Duodenal mucosa (tissue), 2 donors: Measurements from ENCODE around the gene HIPK2.
A peak's percentile ranks its signal among the peaks of the same experiment; 100 is the strongest.

ENCODE experiments used
- H3K27ac ChIP-seq: one replicate; pipeline ENCODE4 v1.7.0; 2013; ENCODE audit warnings: low read depth, low read length
- H3K27me3 ChIP-seq, 2 donors: one replicate each; pipeline ENCODE4 v1.7.0; 2013; ENCODE audit warnings: low read length in 2 of 2, control low read depth in 1 of 2; ENCODE audit not compliant: insufficient read depth in 2 of 2, control insufficient read depth in 1 of 2
- H3K36me3 ChIP-seq, 2 donors: one replicate each; pipeline ENCODE4 v1.7.0; 2013; ENCODE audit warnings: low read length in 2 of 2, control low read depth in 1 of 2; ENCODE audit not compliant: insufficient read depth in 2 of 2, control insufficient read depth in 1 of 2
- H3K4me1 ChIP-seq, 2 donors: one replicate each; pipeline ENCODE4 v1.7.0; 2013; ENCODE audit warnings: low read length in 2 of 2, control low read depth in 1 of 2; ENCODE audit not compliant: insufficient read depth in 2 of 2, control insufficient read depth in 1 of 2
- H3K4me3 ChIP-seq, 2 donors: one replicate each; pipeline ENCODE4 v1.7.0; 2013; ENCODE audit warnings: low read length in 2 of 2, low read depth in 1 of 2
- H3K9ac ChIP-seq, 2 donors: one replicate each; pipeline ENCODE4 v1.7.0; 2013; ENCODE audit warnings: low read length in 2 of 2, low read depth in 1 of 2
- H3K9me3 ChIP-seq, 2 donors: one replicate each; pipeline ENCODE4 v1.7.0; 2013; ENCODE audit warnings: low read length in 2 of 2, control low read depth in 1 of 2; ENCODE audit not compliant: control insufficient read depth in 1 of 2

Gene HIPK2

GRCh38 chr7:139772115-139772514, 5.7 kb downstream of the HIPK2 start:
- no peak overlapping the region for H3K9ac ChIP-seq
- H3K4me3 ChIP-seq = no peak overlapping the region
- no peaks in the 10 kb centered on the region for H3K27me3 ChIP-seq
- peaks cover 0 to 13% of the 10 kb centered on the region in 2 donors for H3K36me3 ChIP-seq
- peaks cover 43 to 66% of the 10 kb centered on the region in 2 donors for H3K4me1 ChIP-seq
- H3K9me3 ChIP-seq = no peaks in the 10 kb centered on the region
- no peak overlapping the region for H3K27ac ChIP-seq

- H3K4me1 ChIP-seq = peaks cover 49 to 70% of the 10 kb centered on the region in 2 donors
These were observed 6.5 kb downstream of the HIPK2 start for GRCh38 chr7:139771001-139771956.

GRCh38 chr7:139769761-139770160, 8.0 kb downstream of the HIPK2 start:
- Histone ChIP-seq H3K4me1 (peaks cover 40 to 61% of the 10 kb centered on the region in 2 donors), H3K9me3 (no peaks in the 10 kb centered on the region), H3K9ac (no peak overlapping the region), H3K27ac (no peak overlapping the region), H3K27me3 (no peaks in the 10 kb centered on the region), H3K36me3 (peaks cover 0 to 16% of the 10 kb centered on the region in 2 donors), H3K4me3 (no peak overlapping the region)

More at GRCh38 chr7:139771001-139771956, 6.5 kb downstream of the HIPK2 start:
- Histone ChIP-seq H3K27me3 (no peaks in the 10 kb centered on the region), H3K9me3 (no peaks in the 10 kb centered on the region), H3K27ac (no peak overlapping the region), H3K36me3 (peaks cover 0 to 13% of the 10 kb centered on the region in 2 donors), H3K4me3 (no peak overlapping the region), H3K9ac (no peak overlapping the region)

- no peak overlapping the region for H3K4me3 ChIP-seq
- H3K27me3 ChIP-seq = no peaks in the 10 kb centered on the region
- peaks cover 34 to 54% of the 10 kb centered on the region in 2 donors for H3K4me1 ChIP-seq
- H3K36me3 ChIP-seq = peaks cover 0 to 16% of the 10 kb centered on the region in 2 donors
- H3K27ac ChIP-seq = no peak overlapping the region
- H3K9me3 ChIP-seq = no peaks in the 10 kb centered on the region
- no peak overlapping the region for H3K9ac ChIP-seq
These were observed 8.7 kb downstream of the HIPK2 start for GRCh38 chr7:139769066-139769465.

- Histone ChIP-seq H3K27me3 (no peaks in the 10 kb centered on the region), H3K9ac (no peak overlapping the region), H3K36me3 (peaks cover 0 to 12% of the 10 kb centered on the region in 2 donors), H3K4me3 (no peak overlapping the region), H3K9me3 (no peaks in the 10 kb centered on the region), H3K4me1 (peaks cover 27 to 48% of the 10 kb centered on the region in 2 donors), H3K27ac (peak overlapping the region; percentile 26)
These were observed 9.5 kb downstream of the HIPK2 start for GRCh38 chr7:139768249-139768824.

GRCh38 chr7:139767561-139767982, 10.2 kb downstream of the HIPK2 start:
- H3K9ac ChIP-seq = no peak overlapping the region
- H3K9me3 ChIP-seq = no peaks in the 10 kb centered on the region
- peaks cover 0 to 10% of the 10 kb centered on the region in 2 donors for H3K36me3 ChIP-seq
- no peaks in the 10 kb centered on the region for H3K27me3 ChIP-seq
- H3K4me3 ChIP-seq = no peak overlapping the region
- H3K4me1 ChIP-seq = peaks cover 30 to 49% of the 10 kb centered on the region in 2 donors
- peak overlapping the region; percentile 26 for H3K27ac ChIP-seq

- H3K27me3 ChIP-seq = no peaks in the 10 kb centered on the region
- peaks cover 30 to 36% of the 10 kb centered on the region in 2 donors for H3K4me1 ChIP-seq
- H3K27ac ChIP-seq = no peak overlapping the region
- no peaks in the 10 kb centered on the region for H3K9me3 ChIP-seq
- no peak overlapping the region for H3K4me3 ChIP-seq
- H3K36me3 ChIP-seq = peaks cover 0 to 8% of the 10 kb centered on the region in 2 donors
- no peak overlapping the region for H3K9ac ChIP-seq
These were observed 12.7 kb downstream of the HIPK2 start for GRCh38 chr7:139765143-139765542.

GRCh38 chr7:139763330-139763729, 14.5 kb downstream of the HIPK2 start:
- Histone ChIP-seq H3K4me3 (no peak overlapping the region), H3K27me3 (no peaks in the 10 kb centered on the region), H3K4me1 (peaks cover 25 to 37% of the 10 kb centered on the region in 2 donors), H3K9me3 (no peaks in the 10 kb centered on the region), H3K27ac (no peak overlapping the region), H3K9ac (no peak overlapping the region), H3K36me3 (peaks cover 0 to 3% of the 10 kb centered on the region in 2 donors)

GRCh38 chr7:139762886-139763285, 14.9 kb downstream of the HIPK2 start:
- no peak overlapping the region for H3K4me3 ChIP-seq
- no peak overlapping the region for H3K27ac ChIP-seq
- H3K9me3 ChIP-seq = no peaks in the 10 kb centered on the region
- no peaks in the 10 kb centered on the region for H3K27me3 ChIP-seq
- H3K36me3 ChIP-seq = peaks cover 0 to 3% of the 10 kb centered on the region in 2 donors
- H3K9ac ChIP-seq = no peak overlapping the region
- H3K4me1 ChIP-seq = peaks cover 21 to 35% of the 10 kb centered on the region in 2 donors

- Histone ChIP-seq H3K36me3 (peaks cover 0 to 6% of the 10 kb centered on the region in 2 donors), H3K9me3 (no peaks in the 10 kb centered on the region), H3K4me1 (peaks cover 24 to 44% of the 10 kb centered on the region in 2 donors), H3K27ac (no peak overlapping the region), H3K27me3 (no peaks in the 10 kb centered on the region), H3K4me3 (no peak overlapping the region), H3K9ac (no peak overlapping the region)
These were observed 19.4 kb downstream of the HIPK2 start for GRCh38 chr7:139758388-139758787.
